A549 treated with AZD9567 at 1 μM for 4 hours (cell line): Measurements from ENCODE around the gene ZNF749. TPM values are rescaled to one million over a fixed set of nuclear protein-coding genes. Genes with fewer than 3 reads are reported as not detected.

ENCODE experiments used
- total RNA-seq: library from RNA; stranded (reverse); fragments of 200-300 nt; extraction: Qiagen RNA extraction; gene quantifications from 5 replicates; pipeline ENCODE4 v1.2.3, GENCODE V29; 2022; ENCODE audit not compliant: insufficient read depth

Gene ZNF749
- total RNA-seq, result 17.7 to 33.9 TPM (median 18.6 TPM) in 5 replicates

DNA sequence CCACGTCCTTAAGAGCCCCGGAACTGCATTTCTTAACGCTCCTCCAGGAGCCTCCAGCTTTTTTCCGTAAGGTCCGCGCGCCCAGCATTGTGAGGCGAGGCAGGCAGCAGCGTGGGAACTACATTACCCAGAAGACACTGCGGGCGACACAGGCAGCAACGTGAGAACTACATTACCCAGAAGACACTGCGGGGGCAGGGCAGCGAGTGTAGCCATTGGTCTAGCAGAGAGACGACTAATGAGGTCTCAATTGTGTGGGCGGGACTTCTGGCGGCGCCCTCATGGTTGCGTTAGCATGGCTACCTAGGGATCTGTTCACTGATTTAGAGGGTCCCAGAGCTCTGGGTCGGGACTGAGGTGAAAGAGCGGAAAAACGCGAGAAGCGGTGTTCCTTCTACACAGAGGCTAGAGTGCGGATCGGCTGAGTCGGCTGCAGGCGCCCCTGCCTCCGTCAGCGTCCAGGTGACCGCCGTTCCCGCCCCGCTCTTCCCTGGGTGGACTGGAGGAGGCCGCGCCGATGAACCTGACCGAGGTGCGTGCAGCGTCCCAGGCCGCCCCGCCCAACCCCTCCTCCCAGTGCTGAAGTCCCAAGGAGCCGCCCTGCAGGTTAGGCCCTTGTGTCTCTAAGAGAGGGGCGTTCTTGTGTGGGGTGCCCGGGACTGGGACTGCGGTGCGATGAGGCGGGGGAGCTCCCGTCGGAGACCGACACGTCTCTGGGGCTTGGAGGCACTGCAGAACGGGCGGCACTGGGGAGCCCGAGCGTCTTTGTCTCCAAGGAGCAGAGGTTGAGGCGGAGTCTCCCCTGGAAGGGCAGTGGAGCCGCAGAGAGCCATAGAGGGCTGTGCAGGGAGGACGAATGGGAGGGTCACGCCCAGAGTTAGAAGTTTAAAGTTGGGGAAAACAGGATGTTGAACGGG lies at the start of gene ZNF749:
TSS of gene ZNF749 (plus strand) at position 264 of the 917 bp plus-strand sequence. CDS start at position 518, 254 bp downstream.

DNA sequence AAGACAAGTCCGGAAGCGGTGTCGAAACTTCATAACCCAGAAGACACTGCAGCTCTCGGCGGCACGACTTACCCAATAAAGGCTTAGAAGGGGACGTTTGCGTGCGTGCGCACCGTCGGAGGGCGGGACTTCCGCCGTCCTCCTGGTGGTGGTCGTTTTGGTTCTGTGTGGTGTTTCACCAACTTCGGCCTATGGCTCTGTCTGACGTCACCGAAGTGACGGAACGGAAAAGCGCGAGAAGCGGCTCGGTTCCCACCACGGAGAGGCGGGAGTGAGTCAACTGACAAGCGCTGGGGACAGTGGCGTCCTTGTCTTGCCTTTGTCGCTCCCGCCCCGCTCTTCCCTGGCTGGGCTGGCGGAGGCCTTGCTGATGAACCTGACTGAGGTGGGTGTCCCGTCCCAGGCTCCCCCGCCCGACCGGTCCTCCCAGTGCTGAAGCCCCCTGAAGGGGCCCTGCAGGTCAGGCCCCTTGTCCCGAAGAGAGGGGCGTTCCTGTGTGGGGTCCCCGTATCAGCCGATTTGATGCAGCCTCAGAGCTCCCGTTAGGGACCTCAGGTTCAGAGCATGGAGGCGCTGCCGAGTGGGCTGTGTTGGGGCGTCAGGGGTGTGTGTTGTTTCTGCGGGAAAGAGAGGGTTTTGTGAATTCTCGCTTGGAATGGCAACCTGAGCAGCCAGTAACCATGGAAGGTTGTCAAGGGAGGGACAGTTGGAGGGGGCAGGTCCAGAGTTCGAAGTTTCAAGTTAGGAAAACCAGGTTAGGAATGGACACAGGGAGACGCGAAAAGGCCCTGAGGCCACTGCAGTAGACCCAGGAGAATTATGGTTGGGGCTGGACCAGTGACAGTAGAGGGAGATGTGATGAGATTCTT lies 45.2 kb upstream of the ZNF749 start, which contains the start of gene ZNF548:
TSS of gene ZNF548 (plus strand) at position 125 of the 869 bp plus-strand sequence. CDS start at position 371, 246 bp downstream.

DNA sequence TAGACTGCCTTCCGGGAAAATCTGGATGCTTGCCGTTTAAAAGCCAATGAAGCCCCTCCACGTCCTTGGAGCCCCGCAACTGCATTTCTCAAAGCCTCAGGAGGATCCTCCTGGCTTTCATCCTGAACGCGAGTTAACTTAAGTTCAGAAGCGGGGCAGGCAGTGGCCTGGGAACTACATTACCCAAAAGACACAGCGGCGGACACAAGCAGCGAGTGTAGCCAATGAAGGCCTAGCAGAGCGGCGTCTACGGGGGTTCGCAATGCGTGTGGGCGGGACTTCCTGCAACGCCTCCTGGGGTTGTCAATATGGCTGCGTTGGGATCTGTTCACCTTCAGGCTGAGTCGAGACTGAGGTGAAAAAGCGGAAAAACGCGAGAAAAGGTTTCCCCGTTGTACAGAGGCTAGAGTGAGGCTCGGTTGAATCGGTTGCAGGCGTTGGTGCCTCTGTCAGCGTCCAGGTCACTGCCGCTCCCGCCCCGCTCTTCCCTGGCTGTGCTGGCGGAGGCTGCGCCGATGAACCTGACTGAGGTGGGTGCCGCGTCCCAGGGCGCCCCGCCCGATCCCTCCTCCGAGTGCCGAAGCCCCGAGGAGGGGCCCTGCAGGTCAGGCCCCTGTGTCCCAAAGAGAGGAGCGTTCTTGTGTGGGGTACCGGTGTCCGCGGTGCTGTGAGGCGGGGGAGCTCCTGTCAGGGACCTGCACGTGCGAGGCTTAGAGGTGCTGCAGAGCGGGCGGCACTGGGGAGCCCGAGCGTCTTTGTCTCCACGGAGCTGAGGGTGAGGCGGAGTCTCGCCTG lies 24.1 kb upstream of the ZNF749 start, which contains the start of gene ZNF17:
TSS of gene ZNF17 (plus strand) at position 285 of the 795 bp plus-strand sequence. CDS start 2,455 bp downstream, outside the sequence.

DNA sequence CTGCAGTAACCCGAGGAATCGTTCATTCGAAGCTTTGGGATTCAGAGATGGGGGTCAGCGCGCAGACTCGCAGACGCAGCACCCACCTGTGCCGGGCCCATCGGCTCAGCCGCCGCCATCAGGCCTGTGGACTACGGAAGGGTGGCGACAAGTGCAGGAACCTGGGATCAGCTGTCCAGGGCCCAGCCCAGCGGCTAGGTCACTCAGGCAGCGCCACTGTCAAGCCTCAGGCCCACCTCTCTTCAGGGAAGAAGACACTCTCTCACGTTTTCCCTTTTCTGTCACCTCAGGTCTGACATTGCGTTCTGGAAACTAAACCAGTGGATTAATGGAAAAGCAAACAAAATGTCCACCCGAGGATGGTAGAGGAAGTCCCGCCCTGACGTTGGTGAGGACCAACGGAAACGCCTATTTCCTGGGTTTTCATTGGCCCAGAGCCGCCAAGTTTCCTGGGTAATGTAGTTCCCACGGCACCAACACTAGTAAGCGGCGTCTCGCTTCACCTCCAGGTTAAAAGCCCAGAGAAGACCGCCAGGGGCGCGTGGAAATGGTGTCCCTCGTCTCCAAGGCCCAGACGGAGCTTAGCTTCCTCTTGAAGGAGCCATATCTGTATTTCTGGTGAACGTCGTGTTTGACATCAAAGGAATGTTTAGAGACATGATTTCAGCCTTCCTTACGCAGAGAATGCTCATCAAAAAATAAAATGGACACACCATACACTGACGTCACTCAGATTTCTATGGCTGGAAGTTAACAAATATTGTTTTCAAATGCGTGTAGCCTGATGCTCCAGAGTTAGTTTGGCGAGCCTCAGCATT lies 42.3 kb downstream of the ZNF749 start, which contains the start of gene ZNF772:
TSS of gene ZNF772 (minus strand) at position 376 of the 818 bp plus-strand sequence. CDS start at position 119, 257 bp downstream.

DNA sequence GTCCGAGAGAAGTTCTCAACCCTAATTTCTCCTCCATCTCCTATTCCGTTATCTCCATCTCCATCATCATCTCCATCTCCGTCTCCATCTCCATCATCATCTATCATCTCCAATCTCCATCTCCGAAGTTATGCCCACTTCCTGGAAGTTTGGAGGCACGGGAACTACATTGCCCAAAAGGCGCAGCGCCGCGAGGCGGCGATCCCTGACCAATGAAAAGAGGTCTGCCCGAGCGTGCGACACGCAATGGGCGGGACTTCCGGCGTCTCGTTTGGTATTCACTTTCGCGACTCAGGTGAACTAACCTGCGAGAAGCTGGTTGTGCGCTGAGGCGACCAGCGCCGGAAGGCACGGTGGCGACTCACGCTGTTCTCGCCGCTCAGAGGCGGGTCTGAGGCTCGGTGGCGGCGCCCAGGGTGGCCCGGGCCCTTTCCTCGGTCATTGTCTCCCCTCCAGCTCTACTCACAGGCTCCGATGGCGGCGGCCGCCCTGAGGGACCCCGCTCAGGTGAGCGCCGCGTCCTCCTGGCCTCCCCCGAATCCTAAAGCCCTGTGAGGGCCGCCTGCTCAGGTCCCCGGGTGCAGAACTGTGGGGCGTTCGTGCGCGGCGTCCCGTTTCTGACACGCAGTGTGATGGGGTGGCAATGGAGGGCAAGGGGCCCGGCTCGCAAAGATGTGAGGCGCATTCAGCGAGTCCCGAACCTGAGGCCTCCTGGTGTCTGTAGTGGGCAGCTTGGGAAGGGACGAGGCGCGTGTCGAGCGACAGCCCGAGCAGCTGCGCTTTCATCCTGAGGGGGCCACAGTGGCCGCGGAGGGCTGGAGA lies 52.6 kb downstream of the ZNF749 start, which contains the start of gene ZNF419:
TSS of gene ZNF419 (plus strand) at position 274 of the 822 bp plus-strand sequence. CDS start at position 475, 201 bp downstream.

Other genes starting within 250 kb of the ZNF749 start
- gene ZNF264, start 243.8 kb upstream of the ZNF749 start, total RNA-seq, result 5.1 to 8.8 TPM (median 8.6 TPM) in 5 replicates
- gene AURKC, start 204.3 kb upstream of the ZNF749 start, total RNA-seq, result 0.38 to 0.59 TPM (median 0.51 TPM) in 4 of 5 replicates, not detected in the other
- gene ZNF805, start 194.7 kb upstream of the ZNF749 start, total RNA-seq, result 1.1 to 2.3 TPM (median 1.7 TPM) in 5 replicates
- 0.86 to 1.2 TPM (median 0.91 TPM) in 4 of 5 replicates, not detected in the other for gene ZNF460, start 154.8 kb upstream of the ZNF749 start, total RNA-seq
- 1.1 to 3.1 TPM (median 1.3 TPM) in 5 replicates for gene ZNF543, start 114.9 kb upstream of the ZNF749 start, total RNA-seq
- gene ZNF304, start 84.1 kb upstream of the ZNF749 start, total RNA-seq, result 2.0 to 2.4 TPM (median 2.1 TPM) in 5 replicates
- gene TRAPPC2B, start 71.8 kb upstream of the ZNF749 start, total RNA-seq, result 12.8 to 16.1 TPM (median 13.3 TPM) in 5 replicates
- gene ZNF547, start 71.8 kb upstream of the ZNF749 start, total RNA-seq, result 0.78 to 1.6 TPM (median 1.3 TPM) in 5 replicates
- gene ZNF548, start 45.5 kb upstream of the ZNF749 start, total RNA-seq, result 2.6 to 6.0 TPM (median 3.2 TPM) in 5 replicates
- 4.7 to 5.9 TPM (median 5.1 TPM) in 5 replicates for gene ZNF17, start 24.2 kb upstream of the ZNF749 start, total RNA-seq
- gene VN1R1, start 21.8 kb downstream of the ZNF749 start, total RNA-seq, result 0.05 to 0.10 TPM (median 0.06 TPM) in 3 of 5 replicates, not detected in the others
- gene ZNF772, start 42.2 kb downstream of the ZNF749 start, total RNA-seq, result 1.1 to 1.5 TPM (median 1.2 TPM) in 5 replicates
- gene ZNF419, start 52.4 kb downstream of the ZNF749 start, total RNA-seq, result 6.6 to 7.2 TPM (median 6.8 TPM) in 5 replicates
- 4.6 to 11.1 TPM (median 5.6 TPM) in 5 replicates for gene ZNF773, start 64.6 kb downstream of the ZNF749 start, total RNA-seq
- gene ZNF549, start 92.0 kb downstream of the ZNF749 start, total RNA-seq, result 1.5 to 3.6 TPM (median 1.6 TPM) in 5 replicates
- 3.2 to 4.8 TPM (median 4.3 TPM) in 5 replicates for gene ZNF550, start 124.5 kb downstream of the ZNF749 start, total RNA-seq
- 3.4 to 4.6 TPM (median 4.2 TPM) in 5 replicates for gene ZNF416, start 143.6 kb downstream of the ZNF749 start, total RNA-seq
- 0.18 TPM in 1 of 5 replicates, not detected in the others for gene ZIK1, start 148.8 kb downstream of the ZNF749 start, total RNA-seq
- gene ZNF530, start 164.6 kb downstream of the ZNF749 start, total RNA-seq, result 3.9 to 6.5 TPM (median 4.6 TPM) in 5 replicates
- gene ZNF134, start 178.9 kb downstream of the ZNF749 start, total RNA-seq, result 7.5 to 20.4 TPM (median 8.9 TPM) in 5 replicates
- gene ZNF211, start 197.8 kb downstream of the ZNF749 start, total RNA-seq, result 5.6 to 7.8 TPM (median 6.5 TPM) in 5 replicates
- not detected in 5 replicates for gene ZSCAN4, start 233.6 kb downstream of the ZNF749 start, total RNA-seq
- gene ZNF551, start 246.7 kb downstream of the ZNF749 start, total RNA-seq, result 5.3 to 5.6 TPM (median 5.6 TPM) in 5 replicates